ENCODE results near the gene RPS27A. TPM values are rescaled to one million over a fixed set of nuclear protein-coding genes. Genes with fewer than 3 reads are reported as not detected.

The RPS27A gene
- 923 and 947 TPM in 2 replicates for polyA plus RNA-seq

GRCh38 chr2:55232084-55232862, at the start of gene RPS27A, which contains the start of gene CLHC1:
RPS27A (plus strand) TSS chr2:55232688; CDS start chr2:55232825, 137 bp downstream.
CLHC1 (minus strand) TSS chr2:55232293; CDS start chr2:55222411, 9,882 bp downstream.

GRCh38 chr2:55268907-55269644, 36.6 kb downstream of the RPS27A start, which contains the start of gene MTIF2:
MTIF2 (minus strand) TSS chr2:55269231; CDS start chr2:55263858, 5,373 bp downstream.

Other genes with a start within 250 kb of the RPS27A start
- 2,751 and 3,678 TPM in 2 replicates for gene RTN4, start 182.2 kb upstream of the RPS27A start, polyA plus RNA-seq
- gene CLHC1, start 395 bp upstream of the RPS27A start, polyA plus RNA-seq: 3.0 and 9.3 TPM in 2 replicates
- 25.2 and 26.7 TPM in 2 replicates for gene MTIF2, start 36.5 kb downstream of the RPS27A start, polyA plus RNA-seq
- 239 and 283 TPM in 2 replicates for gene CCDC88A, start 187.2 kb downstream of the RPS27A start, polyA plus RNA-seq

Data from Purkinje cell (primary cell).